ENCODE measurements around the gene MICB.
"Not testable (repeated sequence)": the region's sequence is repeated elsewhere in the genome, so short reads cannot be mapped to it uniquely, and the experiment has no call there.

MICB gene

DNA sequence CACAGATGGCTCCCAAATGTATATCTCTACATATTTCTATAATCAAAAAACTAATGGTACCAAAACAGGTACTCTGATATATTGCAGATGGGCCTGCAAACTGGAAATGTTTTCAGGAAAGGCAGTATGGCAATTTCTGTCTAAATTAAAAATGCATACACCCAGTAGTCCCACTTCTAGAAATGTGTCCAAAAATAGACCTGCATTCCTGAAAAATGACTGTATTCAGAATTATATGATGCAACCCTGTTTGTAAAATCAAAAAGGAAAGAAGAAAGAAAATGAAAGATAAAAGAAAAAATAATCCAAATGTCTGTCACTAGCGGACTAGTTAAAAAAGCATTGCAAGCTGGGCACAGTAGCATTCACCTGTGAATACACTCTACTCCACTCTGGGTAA lies 12.9 kb upstream of the MICB start:
- Histone ChIP-seq H3K27me3 (ENCODE audit: low read length) (no peaks in the 10 kb centered on the region), H3K9ac (ENCODE audit: low read length) (no peak overlapping the region), H4K20me1 (ENCODE audit: low read depth, low read length) (0 out of 2 replicates have a peak, but pooled peaks cover 3% of the 10 kb centered on the region), H3K9me3 (ENCODE audit: insufficient read depth, low read length) (no peaks in the 10 kb centered on the region), H3K9me2 (replicated peaks; ENCODE audit: insufficient read depth, low read length) (no peaks in the 10 kb centered on the region), H3K36me3 (ENCODE audit: low read length) (no peaks in the 10 kb centered on the region), H3F3A (ENCODE audit: insufficient read depth) (no peaks in the 10 kb centered on the region), H3K4me2 (ENCODE audit: low read depth, low read length, poor library complexity, severe bottlenecking) (no peak overlapping the region), H3K4me3 (ENCODE audit: insufficient read depth, low read length, poor library complexity, severe bottlenecking) (no peak overlapping the region), H3K27ac (ENCODE audit: low read depth, low read length) (no peak overlapping the region), H3K79me2 (ENCODE audit: insufficient read depth, low read length) (0 out of 2 replicates have a peak, but pooled peaks cover under 1% of the 10 kb centered on the region), H2AFZ (ENCODE audit: low read depth, low read length, severe bottlenecking) (no peak overlapping the region)
- TF ChIP-seq, protein P1, sequence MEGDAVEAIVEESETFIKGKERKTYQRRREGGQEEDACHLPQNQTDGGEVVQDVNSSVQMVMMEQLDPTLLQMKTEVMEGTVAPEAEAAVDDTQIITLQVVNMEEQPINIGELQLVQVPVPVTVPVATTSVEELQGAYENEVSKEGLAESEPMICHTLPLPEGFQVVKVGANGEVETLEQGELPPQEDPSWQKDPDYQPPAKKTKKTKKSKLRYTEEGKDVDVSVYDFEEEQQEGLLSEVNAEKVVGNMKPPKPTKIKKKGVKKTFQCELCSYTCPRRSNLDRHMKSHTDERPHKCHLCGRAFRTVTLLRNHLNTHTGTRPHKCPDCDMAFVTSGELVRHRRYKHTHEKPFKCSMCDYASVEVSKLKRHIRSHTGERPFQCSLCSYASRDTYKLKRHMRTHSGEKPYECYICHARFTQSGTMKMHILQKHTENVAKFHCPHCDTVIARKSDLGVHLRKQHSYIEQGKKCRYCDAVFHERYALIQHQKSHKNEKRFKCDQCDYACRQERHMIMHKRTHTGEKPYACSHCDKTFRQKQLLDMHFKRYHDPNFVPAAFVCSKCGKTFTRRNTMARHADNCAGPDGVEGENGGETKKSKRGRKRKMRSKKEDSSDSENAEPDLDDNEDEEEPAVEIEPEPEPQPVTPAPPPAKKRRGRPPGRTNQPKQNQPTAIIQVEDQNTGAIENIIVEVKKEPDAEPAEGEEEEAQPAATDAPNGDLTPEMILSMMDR (IDR thresholded peaks at IDR 0.05; ENCODE audit: insufficient read depth, low read length, poor library complexity, severe bottlenecking), result no peak
- no peak for TF ChIP-seq EZH2phosphoT487 (conservative IDR thresholded peaks at IDR 0.05; ENCODE audit: low read length)

DNA sequence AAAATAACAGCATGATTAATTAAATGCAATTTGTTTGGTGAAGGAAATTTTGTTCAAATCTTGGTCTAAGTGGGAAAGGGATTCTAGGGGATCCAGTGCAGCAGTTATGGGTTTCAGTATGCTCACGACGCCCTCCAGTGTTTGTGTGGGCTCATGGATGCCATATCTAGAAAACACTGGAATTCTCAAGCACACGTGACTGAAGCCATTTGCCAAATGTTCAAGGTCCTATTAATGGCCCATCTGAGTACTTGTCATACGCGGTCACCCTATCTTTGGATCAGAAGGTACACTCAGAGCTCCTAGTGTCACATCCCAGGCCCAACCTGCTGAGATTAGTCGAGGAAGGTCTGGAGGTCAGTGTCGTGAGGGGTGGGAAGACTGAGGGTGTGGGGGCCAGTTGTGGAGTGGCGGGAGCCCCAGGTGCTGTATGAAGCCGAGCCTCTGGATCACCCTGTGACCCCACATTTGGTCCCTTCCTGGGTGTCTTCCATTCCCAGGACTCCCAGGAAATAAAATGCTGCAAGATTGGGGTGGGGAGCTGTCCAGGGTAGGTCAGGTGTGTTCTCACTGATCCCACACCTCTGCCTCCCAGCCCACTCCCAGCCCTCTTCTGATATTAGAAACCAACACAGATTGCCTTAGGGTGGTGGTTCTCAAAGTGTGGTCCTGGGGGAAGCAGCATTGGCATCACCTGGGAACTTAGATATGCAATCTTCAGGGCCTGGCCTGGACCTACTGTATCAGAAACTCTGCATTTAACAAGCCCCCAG lies 11.7 kb upstream of the MICB start:
- H3K9me3 ChIP-seq (ENCODE audit: insufficient read depth, low read length); H3K27me3 ChIP-seq (ENCODE audit: low read length); H3K27ac ChIP-seq (ENCODE audit: low read depth, low read length); H3K4me2 ChIP-seq (ENCODE audit: low read depth, low read length, poor library complexity, severe bottlenecking); H3F3A ChIP-seq (ENCODE audit: insufficient read depth); H4K20me1 ChIP-seq (ENCODE audit: low read depth, low read length); H3K9me2 ChIP-seq (replicated peaks; ENCODE audit: insufficient read depth, low read length); H3K36me3 ChIP-seq (ENCODE audit: low read length); H3K4me3 ChIP-seq (ENCODE audit: insufficient read depth, low read length, poor library complexity, severe bottlenecking); H3K9ac ChIP-seq (ENCODE audit: low read length); H2AFZ ChIP-seq (ENCODE audit: low read depth, low read length, severe bottlenecking): not testable (repeated sequence)
- 0 out of 2 replicates have a peak, but pooled peaks cover 11% of the 10 kb centered on the region for H3K79me2 ChIP-seq (ENCODE audit: insufficient read depth, low read length)

DNA sequence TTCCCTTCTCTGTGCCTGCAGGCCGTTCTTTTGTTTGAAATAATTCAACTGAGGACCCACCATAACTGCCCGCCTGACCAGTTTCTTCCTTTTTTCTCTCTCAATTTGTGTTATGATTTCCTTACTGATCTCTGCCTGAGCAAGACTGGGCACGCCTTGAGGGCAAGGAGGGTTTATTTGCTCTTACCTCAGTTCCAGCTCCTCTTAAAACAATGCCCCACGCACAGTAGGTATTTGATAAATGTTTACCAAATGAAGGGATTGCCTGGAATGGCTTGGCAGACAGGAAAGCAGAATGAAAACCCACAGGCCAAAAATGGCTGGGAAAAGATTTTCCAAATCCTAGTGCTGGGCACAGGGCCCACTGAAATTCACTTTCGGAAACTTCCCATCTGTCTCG lies 10.3 kb upstream of the MICB start:
- H2AFZ ChIP-seq (ENCODE audit: low read depth, low read length, severe bottlenecking); H3K27ac ChIP-seq (ENCODE audit: low read depth, low read length); H3F3A ChIP-seq (ENCODE audit: insufficient read depth); H3K9ac ChIP-seq (ENCODE audit: low read length); H4K20me1 ChIP-seq (ENCODE audit: low read depth, low read length); H3K36me3 ChIP-seq (ENCODE audit: low read length); H3K4me3 ChIP-seq (ENCODE audit: insufficient read depth, low read length, poor library complexity, severe bottlenecking); H3K27me3 ChIP-seq (ENCODE audit: low read length); H3K4me2 ChIP-seq (ENCODE audit: low read depth, low read length, poor library complexity, severe bottlenecking); H3K9me2 ChIP-seq (replicated peaks; ENCODE audit: insufficient read depth, low read length); H3K9me3 ChIP-seq (ENCODE audit: insufficient read depth, low read length): not testable (repeated sequence)
- peaks cover 16% of the 10 kb centered on the region; the same call in 1 of the 2 replicates for H3K79me2 ChIP-seq (ENCODE audit: insufficient read depth, low read length)

DNA sequence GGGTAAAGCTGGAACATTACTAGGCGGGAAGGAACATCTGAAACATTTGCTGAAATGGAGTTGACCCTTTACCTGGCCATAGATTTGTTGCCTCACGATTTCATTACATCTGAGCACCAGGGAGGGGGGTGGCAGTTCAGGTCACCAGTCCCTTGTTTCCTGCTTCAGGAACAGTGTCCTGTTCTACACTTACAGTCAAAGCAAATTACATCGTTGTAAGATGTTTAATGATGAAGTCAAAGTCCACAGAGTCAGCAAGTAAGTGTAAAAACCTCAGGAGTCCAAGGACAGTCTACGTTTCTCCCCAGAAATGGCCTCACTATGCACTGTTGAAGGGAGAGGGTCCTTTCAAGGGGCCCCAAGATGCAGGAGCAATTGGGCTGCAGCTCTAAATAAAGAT lies 8.9 kb upstream of the MICB start:
- no peak overlapping the region for H3K9ac ChIP-seq (ENCODE audit: low read length)
- 0 out of 2 replicates have a peak, but pooled peaks cover 3% of the 10 kb centered on the region for H4K20me1 ChIP-seq (ENCODE audit: low read depth, low read length)
- H3K79me2 ChIP-seq (ENCODE audit: insufficient read depth, low read length), result peaks cover 22% of the 10 kb centered on the region; the same call in 1 of the 2 replicates
- H3K9me3 ChIP-seq (ENCODE audit: insufficient read depth, low read length), result no peaks in the 10 kb centered on the region
- no peaks in the 10 kb centered on the region for H3K9me2 ChIP-seq (replicated peaks; ENCODE audit: insufficient read depth, low read length)
- H3K4me3 ChIP-seq (ENCODE audit: insufficient read depth, low read length, poor library complexity, severe bottlenecking), result no peak overlapping the region
- H2AFZ ChIP-seq (ENCODE audit: low read depth, low read length, severe bottlenecking), result no peak overlapping the region
- no peak overlapping the region for H3K27ac ChIP-seq (ENCODE audit: low read depth, low read length)
- no peak overlapping the region for H3K4me2 ChIP-seq (ENCODE audit: low read depth, low read length, poor library complexity, severe bottlenecking)
- peaks cover 3% of the 10 kb centered on the region; the same call in 1 of the 2 replicates for H3F3A ChIP-seq (ENCODE audit: insufficient read depth)
- TF ChIP-seq EZH2phosphoT487 (conservative IDR thresholded peaks at IDR 0.05; ENCODE audit: low read length), result no peak
- TF ChIP-seq, protein P1 (IDR thresholded peaks at IDR 0.05; ENCODE audit: insufficient read depth, low read length, poor library complexity, severe bottlenecking), result no peak
- H3K27me3 ChIP-seq (ENCODE audit: low read length), result no peaks in the 10 kb centered on the region
- H3K36me3 ChIP-seq (ENCODE audit: low read length), result no peaks in the 10 kb centered on the region

Data from SU-DHL-6 (cell line).